HL-60 (cell line): ENCODE measurements around the gene CHSY1.

Experiments
- DNase-seq, 2 experiments: peaks; one replicate each; pipeline ENCODE4 v3.0.0-alpha.2; 2010 to 2020; ENCODE audit warnings: low read depth in 1 of 2, low spot score in 1 of 2
- H3K27ac ChIP-seq: fragments of 250-450 bp; sonication (Bioruptor Pico); replicated peaks from 2 replicates; pipeline ENCODE4 v1.5.1; 2020; ENCODE audit warnings: mild to moderate bottlenecking, moderate library complexity
- H3K27me3 ChIP-seq: fragments of 250-450 bp; sonication (Bioruptor Pico); 2 replicates; pipeline ENCODE4 v1.5.1; 2021; ENCODE audit warnings: mild to moderate bottlenecking, moderate library complexity; ENCODE audit not compliant: insufficient read depth, poor library complexity, severe bottlenecking
- H3K4me3 ChIP-seq: replicated peaks from 2 replicates; pipeline ENCODE4 v1.5.1; 2011; ENCODE audit warnings: mild to moderate bottlenecking, control low read depth, low read length; ENCODE audit not compliant: insufficient read depth
- CTCF ChIP-seq: IDR thresholded peaks from one replicate; pipeline ENCODE4 v1.5.1; 2011; ENCODE audit warnings: low read length, control low read depth, inconsistent platforms; ENCODE audit not compliant: insufficient read depth
- GABPA ChIP-seq: IDR thresholded peaks from 2 replicates; pipeline ENCODE4 v1.6.1; 2012; ENCODE audit warnings: low read depth
- POLR2AphosphoS5 ChIP-seq: IDR thresholded peaks from 2 replicates; pipeline ENCODE4 v1.6.1; 2012; ENCODE audit warnings: low read depth
- REST ChIP-seq: IDR thresholded peaks from 2 replicates; pipeline ENCODE4 v1.6.1; 2012; ENCODE audit warnings: low read depth; ENCODE audit not compliant: insufficient replicate concordance
- SPI1 ChIP-seq: IDR thresholded peaks from 2 replicates; pipeline ENCODE4 v1.6.1; 2012; ENCODE audit warnings: low read depth, mild to moderate bottlenecking, borderline replicate concordance

Gene CHSY1

GRCh38 chr15:101264911-101265641 lies 13.2 kb upstream of the CHSY1 start:
- Histone ChIP-seq H3K27ac (no peak overlapping the region), H3K4me3 (no peak overlapping the region), H3K27me3 (no peaks in the 10 kb centered on the region)
- DNase-seq: no peak
- TF ChIP-seq SPI1: no peak
- no peak for TF ChIP-seq REST
- TF ChIP-seq CTCF: no peak
- no peak for TF ChIP-seq GABPA
- no peak for TF ChIP-seq POLR2AphosphoS5

GRCh38 chr15:101264011-101264410 lies 12.2 kb upstream of the CHSY1 start:
- TF ChIP-seq GABPA: no peak
- TF ChIP-seq REST: no peak
- TF ChIP-seq CTCF: no peak
- no peak for TF ChIP-seq POLR2AphosphoS5
- no peak for TF ChIP-seq SPI1
- no peak overlapping the region for H3K4me3 ChIP-seq
- no peaks in the 10 kb centered on the region for H3K27me3 ChIP-seq
- no peak for DNase-seq
- H3K27ac ChIP-seq: no peak overlapping the region

GRCh38 chr15:101262551-101262950 lies 10.7 kb upstream of the CHSY1 start:
- Histone ChIP-seq H3K4me3 (no peak overlapping the region), H3K27me3 (no peaks in the 10 kb centered on the region), H3K27ac (no peak overlapping the region)
- TF ChIP-seq SPI1: no peak
- no peak for TF ChIP-seq REST
- TF ChIP-seq GABPA: no peak
- no peak for TF ChIP-seq CTCF
- TF ChIP-seq POLR2AphosphoS5: no peak
- no peak for DNase-seq
